ENCODE data around the gene ELP4. TPM values are rescaled to one million over a fixed set of nuclear protein-coding genes. Genes with fewer than 3 reads are reported as not detected.

ELP4 gene
- total RNA-seq, 1 donor from 2014 or later: 15.0 TPM

GRCh38 chr11:31478223-31478590 is 31.4 kb upstream of the ELP4 start:
- H3K4me3 Mint-ChIP-seq (ENCODE audit: unreplicated experiment): no peak overlapping the region
- no peaks in the 10 kb centered on the region for H3K27me3 Mint-ChIP-seq (ENCODE audit: unreplicated experiment)
- no peaks in the 10 kb centered on the region for H3K9me3 Mint-ChIP-seq (ENCODE audit: unreplicated experiment)
- no peaks in the 10 kb centered on the region for H3K36me3 Mint-ChIP-seq (ENCODE audit: unreplicated experiment)
- no peak overlapping the region for H3K27ac Mint-ChIP-seq (ENCODE audit: unreplicated experiment)
- H3K4me1 Mint-ChIP-seq (ENCODE audit: unreplicated experiment): no peaks in the 10 kb centered on the region
- TF ChIP-seq CTCF (IDR thresholded peaks at IDR 0.05): no peak
- DNase-seq (ENCODE audit: extremely low spot score, unreplicated experiment): no peak

GRCh38 chr11:31479066-31479465 is 30.5 kb upstream of the ELP4 start:
- no peak for DNase-seq (ENCODE audit: extremely low spot score, unreplicated experiment)
- H3K27ac Mint-ChIP-seq (ENCODE audit: unreplicated experiment): no peak overlapping the region
- H3K27me3 Mint-ChIP-seq (ENCODE audit: unreplicated experiment): no peaks in the 10 kb centered on the region
- no peak overlapping the region for H3K4me3 Mint-ChIP-seq (ENCODE audit: unreplicated experiment)
- H3K9me3 Mint-ChIP-seq (ENCODE audit: unreplicated experiment): no peaks in the 10 kb centered on the region
- no peaks in the 10 kb centered on the region for H3K36me3 Mint-ChIP-seq (ENCODE audit: unreplicated experiment)
- no peaks in the 10 kb centered on the region for H3K4me1 Mint-ChIP-seq (ENCODE audit: unreplicated experiment)
- TF ChIP-seq CTCF (IDR thresholded peaks at IDR 0.05): no peak

GRCh38 chr11:31480930-31481329 is 28.6 kb upstream of the ELP4 start:
- Mint-ChIP-seq H3K27ac (ENCODE audit: unreplicated experiment) (no peak overlapping the region), H3K36me3 (ENCODE audit: unreplicated experiment) (no peaks in the 10 kb centered on the region), H3K9me3 (ENCODE audit: unreplicated experiment) (no peaks in the 10 kb centered on the region), H3K4me1 (ENCODE audit: unreplicated experiment) (no peaks in the 10 kb centered on the region), H3K4me3 (ENCODE audit: unreplicated experiment) (no peak overlapping the region), H3K27me3 (ENCODE audit: unreplicated experiment) (no peaks in the 10 kb centered on the region)
- no peak for TF ChIP-seq CTCF (IDR thresholded peaks at IDR 0.05)
- no peak for DNase-seq (ENCODE audit: extremely low spot score, unreplicated experiment)

- no peak overlapping the region for H3K4me3 Mint-ChIP-seq (ENCODE audit: unreplicated experiment)
- no peak overlapping the region for H3K27ac Mint-ChIP-seq (ENCODE audit: unreplicated experiment)
- H3K9me3 Mint-ChIP-seq (ENCODE audit: unreplicated experiment): no peaks in the 10 kb centered on the region
- no peak for TF ChIP-seq CTCF (IDR thresholded peaks at IDR 0.05)
- no peaks in the 10 kb centered on the region for H3K4me1 Mint-ChIP-seq (ENCODE audit: unreplicated experiment)
- H3K27me3 Mint-ChIP-seq (ENCODE audit: unreplicated experiment): no peaks in the 10 kb centered on the region
- no peaks in the 10 kb centered on the region for H3K36me3 Mint-ChIP-seq (ENCODE audit: unreplicated experiment)
- DNase-seq (ENCODE audit: extremely low spot score, unreplicated experiment): no peak
Measured at GRCh38 chr11:31484497-31484896, 25.1 kb upstream of the ELP4 start.

- Mint-ChIP-seq H3K27ac (ENCODE audit: unreplicated experiment) (no peak overlapping the region), H3K36me3 (ENCODE audit: unreplicated experiment) (peaks cover 2% of the 10 kb centered on the region), H3K4me1 (ENCODE audit: unreplicated experiment) (peaks cover 12% of the 10 kb centered on the region), H3K9me3 (ENCODE audit: unreplicated experiment) (no peaks in the 10 kb centered on the region), H3K27me3 (ENCODE audit: unreplicated experiment) (no peaks in the 10 kb centered on the region), H3K4me3 (ENCODE audit: unreplicated experiment) (no peak overlapping the region)
- TF ChIP-seq CTCF (IDR thresholded peaks at IDR 0.05): peak; percentile 65
- DNase-seq (ENCODE audit: extremely low spot score, unreplicated experiment): no peak
Measured at GRCh38 chr11:31487848-31488247, 21.7 kb upstream of the ELP4 start.

Measured in osteocyte (in vitro differentiated cells).